Neural cell (in vitro differentiated cells): ENCODE measurements around the gene FZD2.

Experiments used
- EZH2 ChIP-seq: fragments of 200-600, 300-800 bp; shearing (Covaris generic), sonication (generic); IDR thresholded peaks from 2 replicates; pipeline ENCODE4 v1.6.1; 2014; ENCODE audit warnings: antibody characterized with exemption, low read length, borderline replicate concordance, mild to moderate bottlenecking; ENCODE audit not compliant: insufficient read depth, poor library complexity, severe bottlenecking
- POLR2AphosphoS5 ChIP-seq: IDR thresholded peaks from 2 replicates; pipeline ENCODE4 v1.6.1; 2012
- RAD21 ChIP-seq: fragments of 450-650 bp; conservative IDR thresholded peaks from 2 replicates; pipeline ENCODE4 v1.6.1; 2014; ENCODE audit warnings: antibody characterized with exemption, mild to moderate bottlenecking, moderate library complexity
- SMC3 ChIP-seq: fragments of 450-650 bp; conservative IDR thresholded peaks from 2 replicates; pipeline ENCODE4 v1.6.1; 2014; ENCODE audit warnings: antibody characterized with exemption, mild to moderate bottlenecking, moderate library complexity; ENCODE audit not compliant: poor library complexity
- TF ChIP-seq, protein P1 (sequence below): fragments of 450-650 bp; IDR thresholded peaks from 2 replicates; pipeline ENCODE4 v1.5.1; 2014; ENCODE audit warnings: antibody characterized with exemption, mild to moderate bottlenecking, moderate library complexity; ENCODE audit not compliant: poor library complexity, severe bottlenecking

GRCh38 chr17:44593156-44593555, 35.9 kb downstream of the FZD2 start:
- TF ChIP-seq, protein P1, sequence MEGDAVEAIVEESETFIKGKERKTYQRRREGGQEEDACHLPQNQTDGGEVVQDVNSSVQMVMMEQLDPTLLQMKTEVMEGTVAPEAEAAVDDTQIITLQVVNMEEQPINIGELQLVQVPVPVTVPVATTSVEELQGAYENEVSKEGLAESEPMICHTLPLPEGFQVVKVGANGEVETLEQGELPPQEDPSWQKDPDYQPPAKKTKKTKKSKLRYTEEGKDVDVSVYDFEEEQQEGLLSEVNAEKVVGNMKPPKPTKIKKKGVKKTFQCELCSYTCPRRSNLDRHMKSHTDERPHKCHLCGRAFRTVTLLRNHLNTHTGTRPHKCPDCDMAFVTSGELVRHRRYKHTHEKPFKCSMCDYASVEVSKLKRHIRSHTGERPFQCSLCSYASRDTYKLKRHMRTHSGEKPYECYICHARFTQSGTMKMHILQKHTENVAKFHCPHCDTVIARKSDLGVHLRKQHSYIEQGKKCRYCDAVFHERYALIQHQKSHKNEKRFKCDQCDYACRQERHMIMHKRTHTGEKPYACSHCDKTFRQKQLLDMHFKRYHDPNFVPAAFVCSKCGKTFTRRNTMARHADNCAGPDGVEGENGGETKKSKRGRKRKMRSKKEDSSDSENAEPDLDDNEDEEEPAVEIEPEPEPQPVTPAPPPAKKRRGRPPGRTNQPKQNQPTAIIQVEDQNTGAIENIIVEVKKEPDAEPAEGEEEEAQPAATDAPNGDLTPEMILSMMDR = no peak
- TF ChIP-seq EZH2 (no peak), SMC3 (no peak), RAD21 (no peak), POLR2AphosphoS5 (no peak)
